ENCODE results near the gene HOXA5.

Gene HOXA5

DNA sequence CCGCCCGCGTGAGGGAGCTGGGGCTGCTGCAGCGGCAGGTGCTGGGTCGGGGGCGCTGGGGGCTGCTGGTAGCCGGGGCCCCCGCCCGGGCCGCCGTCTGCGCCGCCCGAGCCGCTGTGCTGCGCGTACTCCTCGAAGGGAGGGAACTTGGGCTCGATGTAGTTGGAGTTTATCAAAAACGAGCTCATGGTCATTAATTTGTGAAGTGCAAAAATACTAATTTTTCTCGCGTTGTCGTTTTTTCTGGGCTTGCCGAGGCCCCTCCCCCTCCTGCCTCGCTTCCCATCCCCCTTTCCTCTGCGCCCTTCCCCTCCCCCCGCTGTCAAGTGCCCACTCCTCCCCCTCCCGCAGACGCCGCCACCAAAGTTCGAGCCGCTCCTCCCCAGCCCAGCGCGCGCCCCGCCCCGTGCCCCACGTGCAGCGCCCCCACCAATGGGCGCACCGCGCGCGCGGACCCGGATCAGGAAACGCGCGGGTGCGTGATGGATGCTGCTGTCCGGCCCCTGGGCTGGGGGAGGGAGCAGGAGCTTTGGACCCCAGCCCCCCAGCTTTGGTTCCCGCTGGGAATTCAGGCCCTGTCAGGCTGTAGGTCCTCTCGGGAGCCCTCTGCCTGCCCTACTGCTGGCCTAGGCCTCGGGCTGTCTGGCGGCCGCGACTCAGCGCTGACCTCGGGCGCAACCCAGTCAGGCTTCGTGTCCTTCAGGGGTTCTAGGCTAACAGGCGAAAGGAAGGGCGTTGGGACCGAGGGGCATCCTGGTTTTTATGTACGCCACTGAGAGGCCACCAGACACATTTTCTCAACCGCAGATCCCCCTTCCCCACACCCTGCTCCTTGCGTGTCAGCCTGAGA lies 12.7 kb downstream of the HOXA5 start, which contains the start of gene HOXA4:
Gene HOXA4 (minus strand): TSS at position 218 of the 850 bp plus-strand sequence. CDS start 24 bp downstream, at position 194.
- peak within 1 kb of the TSS; percentile 94 for H3K27ac ChIP-seq

DNA sequence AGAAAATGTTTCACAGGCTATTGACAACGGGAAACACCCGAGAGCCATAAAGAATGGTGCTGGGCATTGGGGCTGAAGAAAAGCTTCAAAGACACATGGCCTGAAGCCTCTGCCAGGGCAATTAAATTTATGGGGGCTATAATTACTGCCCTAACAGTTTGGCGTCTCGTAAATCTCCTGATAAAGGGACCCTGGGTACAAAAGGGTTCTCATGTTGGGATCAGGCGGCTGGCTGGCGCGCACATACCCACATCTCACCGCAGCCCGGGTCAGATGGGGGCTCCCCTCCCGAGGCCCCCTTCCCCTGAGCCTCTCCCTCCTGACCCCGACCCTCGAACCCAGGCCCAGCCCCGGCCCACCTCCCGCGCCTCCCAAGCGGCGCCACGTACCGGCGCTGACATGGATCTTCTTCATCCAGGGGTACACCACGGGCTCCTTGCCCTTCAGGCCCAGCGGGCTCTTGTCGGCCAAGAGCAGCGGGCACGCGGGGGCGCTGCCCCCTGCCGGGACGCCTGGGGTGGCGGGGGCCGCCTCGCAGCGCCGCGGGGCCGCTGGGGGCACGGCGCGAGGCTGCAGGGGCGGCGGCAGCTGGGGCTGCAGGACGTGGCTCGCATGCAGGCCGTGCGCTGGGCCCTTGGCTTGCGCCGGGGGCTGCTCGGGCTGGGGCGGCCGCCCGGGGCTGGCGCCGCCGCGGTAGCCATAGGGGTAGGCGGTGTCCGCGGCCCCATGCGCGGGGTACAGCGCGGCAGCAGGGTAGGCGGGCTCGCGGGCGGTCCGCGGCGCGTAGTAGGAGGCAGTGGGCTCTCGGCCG lies 13.5 kb downstream of the HOXA5 start:
- H3K4me3 ChIP-seq (IDR thresholded peaks at IDR 0.05; ENCODE audit: insufficient read depth, low read depth, low read length), result no peak overlapping the region
- H3K4me1 ChIP-seq (ENCODE audit: low read depth, poor library complexity, severe bottlenecking), result peaks cover 37% of the 10 kb centered on the region
- no peaks in the 10 kb centered on the region for H4K20me1 ChIP-seq (ENCODE audit: insufficient read depth)
- H3K27me3 ChIP-seq (ENCODE audit: insufficient read depth, low read depth), result no peaks in the 10 kb centered on the region
- peak overlapping the region; percentile 88 for H3K4me2 ChIP-seq
- H3K36me3 ChIP-seq (ENCODE audit: insufficient read depth), result no peaks in the 10 kb centered on the region
- peak overlapping the region; percentile 94 for H3K27ac ChIP-seq
- H3K9ac ChIP-seq, result peak overlapping the region; percentile 94
- H2AFZ ChIP-seq (ENCODE audit: low read depth), result peak overlapping the region; percentile 79
- peak; percentile 33 for TF ChIP-seq CTCF (conservative IDR thresholded peaks at IDR 0.05; ENCODE audit: low read depth, low read length)
- no peaks in the 10 kb centered on the region; the same call in 1 of the 2 replicates for H3K79me2 ChIP-seq (ENCODE audit: insufficient read depth, low read depth)

More for the DNA sequence above, 12.7 kb downstream of the HOXA5 start, which contains the start of gene HOXA4:
- no peak for TF ChIP-seq CTCF (conservative IDR thresholded peaks at IDR 0.05; ENCODE audit: low read depth, low read length)
- Histone ChIP-seq H2AFZ (ENCODE audit: low read depth) (peak within 1 kb of the TSS; percentile 79), H3K4me3 (IDR thresholded peaks at IDR 0.05; ENCODE audit: insufficient read depth, low read depth, low read length) (peak within 1 kb of the TSS; percentile 58), H4K20me1 (ENCODE audit: insufficient read depth) (no peaks in the 10 kb centered on the region), H3K36me3 (ENCODE audit: insufficient read depth) (no peaks in the 10 kb centered on the region), H3K27me3 (ENCODE audit: insufficient read depth, low read depth) (no peaks in the 10 kb centered on the region), H3K4me2 (peak within 1 kb of the TSS; percentile 88), H3K9ac (peak within 1 kb of the TSS; percentile 94), H3K4me1 (ENCODE audit: low read depth, poor library complexity, severe bottlenecking) (peaks cover 45% of the 10 kb centered on the region), H3K79me2 (ENCODE audit: insufficient read depth, low read depth) (no peaks in the 10 kb centered on the region; the same call in 1 of the 2 replicates)

DNA sequence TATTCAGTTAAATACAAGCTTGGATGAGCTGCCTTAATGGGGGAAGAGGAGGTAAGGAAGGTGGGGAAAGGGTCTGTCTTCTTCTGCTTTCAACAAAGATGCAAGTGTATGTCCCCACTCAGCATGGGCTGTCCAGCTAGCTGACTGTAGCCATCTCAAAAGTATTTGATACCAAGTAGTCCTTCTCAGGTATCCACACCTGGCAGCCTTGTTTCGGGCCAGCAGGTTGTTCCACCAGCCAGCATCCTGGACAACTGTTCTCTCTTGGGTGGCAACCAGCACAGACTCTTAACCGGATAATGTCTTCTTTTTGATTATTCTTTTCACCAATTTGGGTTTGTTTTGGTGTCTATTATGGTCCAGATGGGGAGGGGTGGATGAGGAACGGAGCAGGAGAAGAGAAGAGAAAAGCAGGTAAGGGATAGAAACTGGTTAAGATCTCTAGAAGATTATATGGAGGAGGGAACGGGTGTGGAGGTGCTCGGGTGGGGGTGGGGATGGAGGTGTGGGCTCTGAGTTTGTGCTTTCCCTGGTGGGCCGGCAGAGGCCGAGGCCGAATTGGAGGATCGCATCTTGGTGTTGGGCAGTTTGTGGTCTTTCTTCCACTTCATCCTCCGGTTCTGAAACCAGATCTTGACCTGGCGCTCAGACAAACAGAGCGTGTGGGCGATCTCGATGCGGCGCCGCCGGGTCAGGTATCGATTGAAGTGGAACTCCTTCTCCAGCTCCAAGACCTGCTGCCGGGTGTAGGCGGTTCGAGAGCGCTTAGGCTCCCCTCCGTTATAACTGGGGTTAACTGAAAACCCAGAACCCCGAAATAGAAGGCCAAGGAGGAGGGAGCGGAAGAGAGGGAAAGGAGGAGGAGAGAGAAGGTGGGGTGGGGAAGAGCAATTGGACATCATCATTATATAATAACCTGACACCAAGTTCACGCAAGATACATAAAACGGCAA lies 14.4 kb downstream of the HOXA5 start:
- Histone ChIP-seq H2AFZ (ENCODE audit: low read depth) (peak overlapping the region; percentile 79; the same call in 1 of the 2 replicates), H3K36me3 (ENCODE audit: insufficient read depth) (no peaks in the 10 kb centered on the region), H3K4me2 (peak overlapping the region; percentile 88), H4K20me1 (ENCODE audit: insufficient read depth) (no peaks in the 10 kb centered on the region), H3K27me3 (ENCODE audit: insufficient read depth, low read depth) (no peaks in the 10 kb centered on the region), H3K27ac (peak overlapping the region; percentile 94; the same call in 1 of the 2 replicates), H3K4me1 (ENCODE audit: low read depth, poor library complexity, severe bottlenecking) (peaks cover 28% of the 10 kb centered on the region), H3K79me2 (ENCODE audit: insufficient read depth, low read depth) (no peaks in the 10 kb centered on the region; the same call in 1 of the 2 replicates), H3K4me3 (IDR thresholded peaks at IDR 0.05; ENCODE audit: insufficient read depth, low read depth, low read length) (no peak overlapping the region), H3K9ac (peak overlapping the region; percentile 94; the same call in 1 of the 2 replicates)
- TF ChIP-seq CTCF (conservative IDR thresholded peaks at IDR 0.05; ENCODE audit: low read depth, low read length), result no peak

Measured in KMS-11 (cell line).